HL-60 (cell line): ENCODE data around the gene TOGARAM1.

Experiments
- DNase-seq, 2 experiments: peaks; one replicate each; pipeline ENCODE4 v3.0.0-alpha.2; 2010 to 2020; ENCODE audit warnings: low read depth in 1 of 2, low spot score in 1 of 2
- H3K27ac ChIP-seq: fragments of 250-450 bp; sonication (Bioruptor Pico); replicated peaks from 2 replicates; pipeline ENCODE4 v1.5.1; 2020; ENCODE audit warnings: mild to moderate bottlenecking, moderate library complexity
- H3K27me3 ChIP-seq: fragments of 250-450 bp; sonication (Bioruptor Pico); 2 replicates; pipeline ENCODE4 v1.5.1; 2021; ENCODE audit warnings: mild to moderate bottlenecking, moderate library complexity; ENCODE audit not compliant: insufficient read depth, poor library complexity, severe bottlenecking
- H3K4me3 ChIP-seq: replicated peaks from 2 replicates; pipeline ENCODE4 v1.5.1; 2011; ENCODE audit warnings: mild to moderate bottlenecking, control low read depth, low read length; ENCODE audit not compliant: insufficient read depth
- CTCF ChIP-seq: IDR thresholded peaks from one replicate; pipeline ENCODE4 v1.5.1; 2011; ENCODE audit warnings: low read length, control low read depth, inconsistent platforms; ENCODE audit not compliant: insufficient read depth
- GABPA ChIP-seq: IDR thresholded peaks from 2 replicates; pipeline ENCODE4 v1.6.1; 2012; ENCODE audit warnings: low read depth
- POLR2AphosphoS5 ChIP-seq: IDR thresholded peaks from 2 replicates; pipeline ENCODE4 v1.6.1; 2012; ENCODE audit warnings: low read depth
- REST ChIP-seq: IDR thresholded peaks from 2 replicates; pipeline ENCODE4 v1.6.1; 2012; ENCODE audit warnings: low read depth; ENCODE audit not compliant: insufficient replicate concordance
- SPI1 ChIP-seq: IDR thresholded peaks from 2 replicates; pipeline ENCODE4 v1.6.1; 2012; ENCODE audit warnings: low read depth, mild to moderate bottlenecking, borderline replicate concordance

Gene TOGARAM1

GRCh38 chr14:45089813-45090212 is 127.8 kb downstream of the TOGARAM1 start:
- TF ChIP-seq POLR2AphosphoS5 (no peak), REST (no peak), SPI1 (no peak), CTCF (no peak), GABPA (no peak)
- Histone ChIP-seq H3K27ac (no peak overlapping the region), H3K27me3 (no peaks in the 10 kb centered on the region), H3K4me3 (no peak overlapping the region)
- no peak for DNase-seq

GRCh38 chr14:45091710-45092109 is 129.7 kb downstream of the TOGARAM1 start:
- no peak for DNase-seq
- no peaks in the 10 kb centered on the region for H3K27me3 ChIP-seq
- H3K27ac ChIP-seq: no peak overlapping the region
- no peak overlapping the region for H3K4me3 ChIP-seq
- TF ChIP-seq REST: no peak
- no peak for TF ChIP-seq SPI1
- TF ChIP-seq GABPA: no peak
- no peak for TF ChIP-seq POLR2AphosphoS5
- TF ChIP-seq CTCF: no peak

- no peak for DNase-seq
- no peak for TF ChIP-seq POLR2AphosphoS5
- Histone ChIP-seq H3K4me3 (no peak overlapping the region), H3K27me3 (no peaks in the 10 kb centered on the region), H3K27ac (no peak overlapping the region)
These were observed 132.3 kb downstream of the TOGARAM1 start for GRCh38 chr14:45094275-45094674.

- TF ChIP-seq REST: no peak
- TF ChIP-seq CTCF: no peak
- TF ChIP-seq POLR2AphosphoS5: no peak
- TF ChIP-seq SPI1: no peak
- TF ChIP-seq GABPA: no peak
- DNase-seq: no peak
- Histone ChIP-seq H3K4me3 (no peak overlapping the region), H3K27me3 (no peaks in the 10 kb centered on the region), H3K27ac (no peak overlapping the region)
These were observed 133.2 kb downstream of the TOGARAM1 start for GRCh38 chr14:45095143-45095542.
